ENCODE data around the gene HTR3C. TPM values are rescaled to one million over a fixed set of nuclear protein-coding genes. Genes with fewer than 3 reads are reported as not detected.
"Not testable (repeated sequence)": the region's sequence is repeated elsewhere in the genome, so short reads cannot be mapped to it uniquely, and the experiment has no call there.

The HTR3C gene
- total RNA-seq, 1 donor from 2014 or later, result not detected

DNA sequence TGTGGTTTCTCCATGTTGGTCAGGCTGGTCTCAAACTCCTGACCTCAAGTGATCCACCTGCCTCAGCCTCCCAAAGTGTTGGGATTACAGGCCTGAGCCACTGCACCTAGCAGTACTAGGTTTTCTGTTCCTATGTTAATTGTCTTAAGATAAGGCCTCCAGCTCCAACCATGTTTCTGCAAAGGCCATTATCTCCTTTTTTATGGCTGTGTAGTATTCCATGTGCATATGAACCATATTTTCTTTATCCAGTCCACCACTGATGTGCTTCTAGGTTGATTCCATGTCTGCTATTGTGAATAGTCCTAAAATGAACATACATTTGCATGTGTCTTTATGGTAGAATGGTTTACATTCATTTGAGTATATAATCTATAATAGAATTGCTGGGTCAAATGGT lies 9.8 kb downstream of the HTR3C start:
- H3K27ac ChIP-seq, result no peak overlapping the region
- H3K9me3 ChIP-seq, result no peaks in the 10 kb centered on the region
- H3K4me1 ChIP-seq, result no peaks in the 10 kb centered on the region
- intact Hi-C loops (cut with DNase I), result no loop called here
- TF ChIP-seq CTCF (IDR thresholded peaks at IDR 0.05), result no peak
- no peaks in the 10 kb centered on the region for H3K36me3 ChIP-seq
- no peak overlapping the region for H3K4me3 ChIP-seq
- no peak for DNase-seq (ENCODE audit: low spot score in 2 of 2)
- H3K27me3 ChIP-seq, result no peaks in the 10 kb centered on the region

DNA sequence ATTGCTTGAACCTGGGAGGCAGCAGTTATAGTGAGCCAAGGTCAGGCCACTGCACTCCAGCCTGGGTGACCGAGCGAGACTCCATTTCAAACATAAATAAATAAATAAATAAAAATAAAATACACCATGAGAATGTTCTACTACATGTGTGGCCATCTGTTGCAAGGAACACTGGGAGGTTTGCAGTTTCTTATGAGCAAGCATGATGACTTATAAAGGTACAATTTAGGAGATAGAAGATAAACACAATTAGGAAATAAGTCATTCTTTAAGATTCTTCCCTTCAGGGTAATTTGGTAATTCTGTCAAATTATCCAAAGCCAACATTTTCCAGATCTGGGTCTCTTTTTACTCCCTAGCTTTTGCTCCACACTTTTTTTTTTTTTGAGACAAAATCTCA lies 13.4 kb downstream of the HTR3C start:
- no peaks in the 10 kb centered on the region for H3K4me1 ChIP-seq
- no peak for DNase-seq (ENCODE audit: low spot score in 2 of 2)
- H3K4me3 ChIP-seq, result no peak overlapping the region
- H3K36me3 ChIP-seq, result no peaks in the 10 kb centered on the region
- no peaks in the 10 kb centered on the region for H3K9me3 ChIP-seq
- no peak overlapping the region for H3K27ac ChIP-seq
- TF ChIP-seq CTCF (IDR thresholded peaks at IDR 0.05), result no peak
- intact Hi-C loops (cut with DNase I), result no loop called here
- no peaks in the 10 kb centered on the region for H3K27me3 ChIP-seq

DNA sequence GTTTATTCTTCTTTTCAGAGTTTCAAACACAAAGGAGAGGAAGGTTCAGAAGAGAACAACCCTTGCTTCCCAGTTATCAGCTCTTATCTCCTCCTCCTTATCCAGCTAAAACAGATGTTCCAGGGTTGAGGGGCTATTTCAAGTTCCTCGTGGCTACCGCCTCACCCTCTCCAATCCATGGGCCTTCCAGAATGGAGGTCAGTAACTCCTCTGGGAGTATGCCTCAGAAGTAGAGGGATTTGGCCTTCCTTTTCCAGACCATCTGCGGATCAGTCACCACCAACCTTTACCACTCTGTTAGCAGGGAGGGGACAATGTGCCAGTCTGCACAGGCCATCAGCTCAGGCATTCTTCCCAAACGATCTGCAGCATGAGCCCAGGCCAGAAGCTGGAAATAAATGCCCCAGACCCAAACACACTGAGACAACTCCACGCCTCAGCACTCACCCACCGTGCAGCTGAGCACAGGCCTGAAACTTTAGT lies 14.8 kb downstream of the HTR3C start:
- TF ChIP-seq CTCF (IDR thresholded peaks at IDR 0.05), result no peak
- no peak for DNase-seq (ENCODE audit: low spot score in 2 of 2)
- Histone ChIP-seq H3K27me3 (no peaks in the 10 kb centered on the region), H3K4me1 (no peaks in the 10 kb centered on the region), H3K4me3 (no peak overlapping the region), H3K27ac (no peak overlapping the region), H3K9me3 (no peaks in the 10 kb centered on the region), H3K36me3 (no peaks in the 10 kb centered on the region)
- intact Hi-C loops (cut with DNase I), result no loop called here

- H3K9me3 ChIP-seq, result no peaks in the 10 kb centered on the region
- no peak for TF ChIP-seq CTCF (IDR thresholded peaks at IDR 0.05)
- no peaks in the 10 kb centered on the region for H3K4me1 ChIP-seq
- no peak for DNase-seq (ENCODE audit: low spot score in 2 of 2)
- H3K36me3 ChIP-seq, result no peaks in the 10 kb centered on the region
- no peak overlapping the region for H3K4me3 ChIP-seq
- no peak overlapping the region for H3K27ac ChIP-seq
- no peaks in the 10 kb centered on the region for H3K27me3 ChIP-seq
- intact Hi-C loops (cut with DNase I), result no loop called here
Measured at GRCh38 chr3:184068344-184068743, 15.5 kb downstream of the HTR3C start.

DNA sequence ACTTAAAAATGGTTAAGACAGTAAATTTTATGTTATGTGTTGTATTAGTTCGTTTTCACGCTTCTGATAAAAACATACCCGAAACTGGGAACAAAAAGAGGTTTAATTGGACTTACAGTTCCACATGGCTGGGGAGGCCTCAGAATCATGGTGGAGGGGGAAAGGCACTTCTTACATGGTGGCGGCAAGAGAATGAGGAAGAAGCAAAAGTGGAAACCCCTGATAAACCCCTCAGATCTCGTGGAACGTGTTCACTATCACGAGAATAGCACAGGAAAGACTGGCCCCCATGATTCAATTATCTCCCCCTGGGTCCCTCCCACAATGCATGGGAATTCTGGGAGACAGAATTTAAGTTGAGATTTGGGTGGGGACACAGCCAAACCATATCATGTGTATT lies 18.3 kb downstream of the HTR3C start:
- H3K4me1 ChIP-seq; H3K4me3 ChIP-seq; H3K9me3 ChIP-seq; DNase-seq (ENCODE audit: low spot score in 2 of 2); intact Hi-C loops (cut with DNase I); H3K27ac ChIP-seq; H3K36me3 ChIP-seq; H3K27me3 ChIP-seq: not testable (repeated sequence)

DNA sequence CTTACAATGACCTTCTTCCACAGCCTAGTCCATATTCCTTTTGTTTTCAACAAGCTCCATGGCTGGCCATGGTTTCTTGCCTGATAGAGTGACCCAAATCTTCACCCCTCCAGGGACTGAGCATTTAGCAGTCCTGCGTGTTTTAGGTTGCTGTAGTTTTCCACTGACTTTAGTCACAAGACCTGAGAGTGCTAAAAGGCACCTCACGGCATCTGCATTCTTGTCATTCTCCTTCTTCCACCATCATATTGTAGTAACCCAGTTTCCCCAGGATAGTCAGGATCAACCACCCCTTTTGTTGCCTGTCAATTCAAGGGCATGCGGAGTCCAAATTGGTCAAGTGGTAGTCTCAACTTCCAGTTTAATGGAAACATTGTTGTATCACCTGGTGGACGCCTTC lies 20.8 kb downstream of the HTR3C start:
- Histone ChIP-seq H3K4me3 (no peak overlapping the region), H3K4me1 (no peaks in the 10 kb centered on the region), H3K9me3 (no peaks in the 10 kb centered on the region), H3K27me3 (no peaks in the 10 kb centered on the region), H3K36me3 (no peaks in the 10 kb centered on the region), H3K27ac (no peak overlapping the region)
- no peak for DNase-seq (ENCODE audit: low spot score in 2 of 2)
- intact Hi-C loops (cut with DNase I), result no loop called here
- no peak for TF ChIP-seq CTCF (IDR thresholded peaks at IDR 0.05)

Measured in ascending aorta (tissue), 2 donors.